Immature natural killer cell (primary cell): ENCODE measurements around the gene KIF13A. TPM values are rescaled to one million over a fixed set of nuclear protein-coding genes. Genes with fewer than 3 reads are reported as not detected.
A peak's percentile ranks its signal among the peaks of the same experiment; 100 is the strongest.
"Not testable (repeated sequence)": the region's sequence is repeated elsewhere in the genome, so short reads cannot be mapped to it uniquely, and the experiment has no call there.

Experiments
- DNase-seq, 3 donors: peaks; one replicate each; pipeline ENCODE4 v3.0.0; 2022; ENCODE audit warnings: mixed read lengths in 1 of 3
- H3K27ac Mint-ChIP-seq, 6 donors: one replicate each; pipeline ENCODE4 v1.8.0; 2020; ENCODE audit warnings: mixed read lengths in 6 of 6, mild to moderate bottlenecking in 5 of 6, inconsistent platforms in 4 of 6, moderate library complexity in 3 of 6
- H3K27me3 Mint-ChIP-seq, 3 donors: one replicate each; pipeline ENCODE4 v1.8.0; 2020 to 2021; ENCODE audit warnings: low read depth in 3 of 3, mild to moderate bottlenecking in 3 of 3, mixed read lengths in 3 of 3, moderate library complexity in 3 of 3, inconsistent platforms in 1 of 3
- H3K36me3 Mint-ChIP-seq, 3 donors: one replicate each; pipeline ENCODE4 v1.8.0; 2020; ENCODE audit warnings: mixed read lengths in 3 of 3, inconsistent platforms in 2 of 3, mild to moderate bottlenecking in 2 of 3
- H3K4me1 Mint-ChIP-seq, 2 donors: one replicate each; pipeline ENCODE4 v1.8.0; 2020; ENCODE audit warnings: inconsistent platforms in 2 of 2, mild to moderate bottlenecking in 2 of 2, mixed read lengths in 2 of 2, moderate library complexity in 1 of 2
- H3K4me3 Mint-ChIP-seq, 5 donors: one replicate each; pipeline ENCODE4 v1.8.0; 2020; ENCODE audit warnings: mild to moderate bottlenecking in 5 of 5, mixed read lengths in 5 of 5, inconsistent platforms in 3 of 5, moderate library complexity in 3 of 5
- H3K9me3 Mint-ChIP-seq, 6 donors: one replicate each; pipeline ENCODE4 v1.8.0; 2020; ENCODE audit warnings: mild to moderate bottlenecking in 6 of 6, mixed read lengths in 6 of 6, inconsistent platforms in 4 of 6, moderate library complexity in 3 of 6
- polyA plus RNA-seq, 3 donors: library from polyadenylated mRNA; unstranded; fragments of 300-500 nt; fragmentation: Illumina TruSeq; gene quantifications; one replicate each; pipeline ENCODE4 v1.2.3, GENCODE V29; 2021

Gene KIF13A
- polyA plus RNA-seq, 3 donors from 2014 or later: 0.50 to 1.1 (median 0.92) TPM

GRCh38 chr6:17987697-17988421 lies 424 bp upstream of the KIF13A start:
- DNase-seq: peak; percentile 61 to 62 (median 62)
- Mint-ChIP-seq H3K4me1 (peaks cover 44 to 45% of the 10 kb centered on the region in 2 donors), H3K9me3 (no peaks in the 10 kb centered on the region), H3K36me3 (no peaks in the 10 kb centered on the region), H3K27me3 (peaks cover 2 to 15% (median 7%) of the 10 kb centered on the region in 3 donors), H3K27ac (peak overlapping the region; percentile 68 to 96 (median 85)), H3K4me3 (peak overlapping the region; percentile 94 to 97 (median 95))

DNA sequence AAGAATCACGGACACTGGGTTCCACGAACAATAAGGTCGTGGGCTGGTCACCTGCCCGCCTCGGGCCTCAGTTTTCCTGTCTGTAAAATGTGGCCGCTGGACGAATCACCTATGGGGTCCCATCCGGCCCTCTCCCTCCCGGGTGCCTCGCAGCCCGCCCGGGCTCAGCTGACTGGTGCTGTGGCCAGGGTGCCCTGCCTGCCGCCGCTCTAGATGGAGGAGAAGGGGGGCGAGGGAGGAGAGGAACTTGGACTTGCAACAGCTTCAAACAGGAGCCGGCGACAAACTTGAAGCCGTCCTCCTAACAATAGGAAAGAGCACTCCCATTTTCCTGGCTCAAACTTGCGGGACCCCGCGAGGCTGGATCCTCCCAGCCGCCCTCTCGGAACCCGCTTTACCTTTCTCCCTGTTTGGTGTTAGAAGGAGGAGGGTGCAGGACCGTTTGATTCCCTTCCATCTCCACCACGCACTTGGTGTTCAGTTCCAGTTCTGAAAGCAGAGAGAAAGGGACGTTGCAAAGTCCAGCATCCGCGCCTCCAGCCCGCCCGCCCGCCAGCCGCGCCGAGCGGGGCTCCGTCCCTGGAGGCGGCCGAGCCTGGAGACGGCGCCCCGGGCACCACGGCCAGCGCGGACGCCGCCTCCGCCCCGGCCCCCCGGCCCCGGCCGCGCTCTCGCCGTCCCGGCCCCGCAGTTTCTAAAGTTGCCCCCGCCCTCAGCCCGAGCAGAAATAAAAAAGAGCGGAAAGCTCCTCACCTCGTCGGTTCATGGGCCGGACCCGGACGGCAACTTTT lies 584 bp downstream of the KIF13A start:
- peak overlapping the region in 4 of 6 donors; percentile 49 to 82 (median 56) for H3K27ac Mint-ChIP-seq

DNA sequence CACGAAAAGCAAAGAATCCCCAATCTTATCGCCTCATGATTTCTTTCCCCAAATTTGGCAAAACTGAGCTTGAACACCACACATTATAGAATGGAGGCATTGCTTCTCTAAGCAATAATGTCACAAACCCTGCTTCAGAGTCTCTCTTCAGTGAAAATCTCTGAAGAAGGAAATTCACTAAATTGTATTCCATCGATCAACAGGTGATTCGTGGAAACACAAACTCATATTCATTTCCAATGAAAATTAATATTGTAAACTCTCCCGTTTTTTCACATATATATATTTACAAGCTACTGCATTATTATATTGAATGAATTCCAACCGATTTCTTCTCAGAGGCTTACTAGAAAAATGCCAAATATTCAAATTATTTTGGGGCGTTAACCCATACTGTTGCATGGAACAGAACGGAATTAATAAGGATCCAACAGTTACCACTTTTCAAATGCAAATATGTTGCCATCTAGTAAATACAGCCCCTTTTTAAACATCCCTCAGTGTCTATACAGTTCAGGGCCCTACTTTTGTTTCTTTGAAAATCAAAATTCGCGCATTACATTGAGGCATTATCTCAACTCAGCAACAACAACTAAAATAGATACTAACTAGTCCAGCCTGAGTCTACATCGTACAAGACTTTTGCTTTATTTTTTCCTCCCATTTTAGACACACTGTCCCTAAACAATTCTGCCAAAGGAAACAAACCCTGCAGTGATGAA lies 1.3 kb downstream of the KIF13A start:
- peaks cover 0 to 13% (median 7%) of the 10 kb centered on the region in 3 donors for H3K27me3 Mint-ChIP-seq

More for the DNA sequence above, 584 bp downstream of the KIF13A start:
- no peaks in the 10 kb centered on the region for H3K36me3 Mint-ChIP-seq
- peaks cover 44 to 45% of the 10 kb centered on the region in 2 donors for H3K4me1 Mint-ChIP-seq
- DNase-seq: peak; percentile 20 to 25 (median 25)
- peak overlapping the region; percentile 83 to 90 (median 86) for H3K4me3 Mint-ChIP-seq
- no peaks in the 10 kb centered on the region for H3K9me3 Mint-ChIP-seq
- peaks cover 2 to 13% (median 7%) of the 10 kb centered on the region in 3 donors for H3K27me3 Mint-ChIP-seq

GRCh38 chr6:17984812-17985670 lies 2.4 kb downstream of the KIF13A start:
- Mint-ChIP-seq H3K4me3 (peak overlapping the region in 2 of 5 donors; percentile 27 to 28), H3K36me3 (no peaks in the 10 kb centered on the region), H3K9me3 (no peaks in the 10 kb centered on the region), H3K4me1 (peaks cover 47 to 50% of the 10 kb centered on the region in 2 donors), H3K27me3 (peaks cover 0 to 15% (median 3%) of the 10 kb centered on the region in 3 donors), H3K27ac (no peak overlapping the region)
- DNase-seq: no peak

More for the DNA sequence above, 1.3 kb downstream of the KIF13A start:
- Mint-ChIP-seq H3K4me3 (peak overlapping the region; percentile 83 to 90 (median 86)), H3K9me3 (no peaks in the 10 kb centered on the region), H3K36me3 (no peaks in the 10 kb centered on the region), H3K27ac (peak overlapping the region in 1 of 6 donors; percentile 82), H3K4me1 (peaks cover 44 to 45% of the 10 kb centered on the region in 2 donors)
- no peak for DNase-seq

DNA sequence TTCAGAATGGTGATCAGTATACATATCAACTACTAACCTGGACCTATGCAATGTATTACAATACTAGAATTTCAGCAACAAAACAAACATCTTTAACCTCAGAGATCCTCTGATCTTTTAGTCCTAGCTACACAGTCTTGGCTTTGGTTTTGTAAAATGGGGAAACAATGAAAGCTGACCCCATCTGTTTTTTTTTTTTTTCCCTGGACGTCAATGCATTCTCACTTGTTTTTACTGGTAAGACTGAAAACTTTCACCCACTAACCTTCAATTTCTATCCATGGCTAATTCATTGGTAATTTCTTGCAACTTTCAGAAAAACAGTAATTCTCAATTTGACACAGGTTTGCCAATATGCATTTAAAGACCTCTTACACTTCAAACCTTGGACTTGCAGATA lies 3.0 kb downstream of the KIF13A start:
- Mint-ChIP-seq H3K27me3 (peaks cover 0 to 15% (median 2%) of the 10 kb centered on the region in 3 donors), H3K36me3 (no peaks in the 10 kb centered on the region), H3K9me3 (no peaks in the 10 kb centered on the region), H3K4me3 (no peak overlapping the region), H3K27ac (peak overlapping the region in 1 of 6 donors; percentile 51), H3K4me1 (peaks cover 46 to 49% of the 10 kb centered on the region in 2 donors)
- DNase-seq: no peak

- Mint-ChIP-seq H3K4me3 (no peak overlapping the region), H3K27me3 (peaks cover 0 to 15% (median 0%) of the 10 kb centered on the region in 3 donors), H3K36me3 (no peaks in the 10 kb centered on the region), H3K4me1 (peaks cover 41 to 43% of the 10 kb centered on the region in 2 donors), H3K9me3 (no peaks in the 10 kb centered on the region), H3K27ac (peak overlapping the region in 1 of 6 donors; percentile 64)
- DNase-seq: no peak
Measured at GRCh38 chr6:17983730-17984129, 3.7 kb downstream of the KIF13A start.

DNA sequence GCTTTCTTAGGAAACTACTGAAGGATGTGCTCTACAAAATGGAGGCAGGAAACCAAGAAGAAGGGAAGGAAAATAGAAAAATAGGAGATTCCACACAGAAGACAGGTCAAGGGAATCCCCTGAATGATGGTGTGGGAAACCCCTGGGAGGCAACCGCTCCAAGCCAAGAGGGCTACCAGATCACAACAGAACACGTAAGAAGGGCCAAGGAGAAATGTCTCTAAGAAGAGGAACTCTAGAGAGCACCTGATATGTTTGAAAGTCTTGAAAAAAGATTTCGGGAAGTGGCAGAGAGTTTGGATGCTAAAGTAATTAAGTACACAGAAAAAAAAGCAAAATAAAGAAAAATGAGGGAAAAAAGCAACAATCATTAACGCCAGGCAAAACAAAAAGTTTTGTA lies 7.1 kb downstream of the KIF13A start:
- no peaks in the 10 kb centered on the region for H3K9me3 Mint-ChIP-seq
- peaks cover 23% of the 10 kb centered on the region in 2 donors for H3K4me1 Mint-ChIP-seq
- H3K27ac Mint-ChIP-seq: no peak overlapping the region
- H3K27me3 Mint-ChIP-seq: peaks cover 0 to 5% (median 0%) of the 10 kb centered on the region in 3 donors
- peaks cover 0 to 4% (median 2%) of the 10 kb centered on the region in 3 donors for H3K36me3 Mint-ChIP-seq
- no peak for DNase-seq
- H3K4me3 Mint-ChIP-seq: no peak overlapping the region

GRCh38 chr6:17979479-17979878 lies 8.0 kb downstream of the KIF13A start:
- Mint-ChIP-seq H3K4me1 (peaks cover 14% of the 10 kb centered on the region in 2 donors), H3K9me3 (no peaks in the 10 kb centered on the region), H3K36me3 (peaks cover 0 to 4% (median 2%) of the 10 kb centered on the region in 3 donors), H3K27me3 (peaks cover 0 to 2% (median 0%) of the 10 kb centered on the region in 3 donors), H3K27ac (peak overlapping the region in 1 of 6 donors; percentile 37), H3K4me3 (no peak overlapping the region)
- DNase-seq: no peak

DNA sequence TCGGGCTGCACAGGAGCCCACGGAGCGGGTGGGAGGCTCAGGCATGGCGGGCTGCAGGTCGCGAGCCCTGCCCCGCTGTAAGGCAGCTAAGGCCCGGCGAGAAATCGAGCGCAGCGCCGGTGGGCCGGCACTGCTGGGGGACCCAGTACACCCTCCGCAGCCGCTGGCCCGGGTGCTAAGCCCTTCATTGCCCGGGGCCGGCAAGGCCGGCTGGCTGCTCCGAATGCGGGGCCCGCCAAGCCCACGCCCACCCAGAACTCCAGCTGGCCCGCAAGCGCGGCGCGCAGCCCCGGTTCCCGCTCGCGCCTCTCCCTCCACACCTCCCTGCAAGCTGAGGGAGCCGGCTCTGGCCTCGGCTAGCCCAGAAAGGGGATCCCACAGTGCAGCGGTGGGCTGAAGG lies 11.2 kb downstream of the KIF13A start:
- DNase-seq, H3K36me3 Mint-ChIP-seq, H3K4me3 Mint-ChIP-seq, H3K27me3 Mint-ChIP-seq, H3K9me3 Mint-ChIP-seq, H3K27ac Mint-ChIP-seq: not testable (repeated sequence)
- H3K4me1 Mint-ChIP-seq: peaks cover 15 to 20% of the 10 kb centered on the region in 2 donors

GRCh38 chr6:17974570-17975368 lies 12.7 kb downstream of the KIF13A start:
- peaks cover 0 to 2% (median 1%) of the 10 kb centered on the region in 3 donors for H3K27me3 Mint-ChIP-seq
- no peak overlapping the region for H3K27ac Mint-ChIP-seq
- H3K4me1 Mint-ChIP-seq: peaks cover 12 to 15% of the 10 kb centered on the region in 2 donors
- H3K9me3 Mint-ChIP-seq: no peaks in the 10 kb centered on the region
- no peak for DNase-seq
- no peak overlapping the region for H3K4me3 Mint-ChIP-seq
- H3K36me3 Mint-ChIP-seq: peaks cover 0 to 4% (median 2%) of the 10 kb centered on the region in 3 donors

DNA sequence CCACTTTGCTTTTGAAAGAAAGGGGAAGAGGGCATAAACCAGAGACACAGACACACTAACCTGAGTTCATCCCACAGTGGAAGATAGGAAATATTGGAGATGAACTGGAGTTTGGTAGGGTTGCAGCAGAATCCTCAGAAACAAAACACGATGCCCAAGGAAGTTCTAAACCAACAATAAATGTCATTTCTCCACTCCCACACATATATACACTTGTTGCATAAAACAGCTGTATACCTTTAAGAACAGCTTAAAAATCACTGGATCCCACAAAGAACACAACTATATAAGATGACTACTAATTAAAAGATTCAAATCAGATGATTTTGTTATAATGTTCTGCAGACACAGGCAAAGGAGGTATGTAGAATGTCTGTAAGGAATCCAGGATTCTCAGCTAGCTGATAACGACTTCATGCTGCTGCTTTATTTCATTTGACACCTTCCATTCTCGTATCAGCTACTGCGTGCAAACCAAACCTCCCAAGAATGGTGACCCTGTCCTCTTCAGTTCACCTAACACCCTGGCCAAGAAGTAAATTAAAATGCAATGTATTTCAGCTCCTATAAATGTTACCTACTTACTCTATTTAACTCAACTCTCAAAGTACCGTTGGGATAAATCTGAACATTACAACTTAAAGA lies 14.3 kb downstream of the KIF13A start:
- DNase-seq: no peak
- Mint-ChIP-seq H3K9me3 (no peaks in the 10 kb centered on the region), H3K4me3 (no peak overlapping the region), H3K27me3 (peaks cover 1 to 5% (median 1%) of the 10 kb centered on the region in 3 donors), H3K27ac (no peak overlapping the region), H3K4me1 (peaks cover 15% of the 10 kb centered on the region in 2 donors), H3K36me3 (peaks cover 0 to 4% (median 2%) of the 10 kb centered on the region in 3 donors)
